Measurements from ENCODE around the gene MAD1L1. TPM values are rescaled to one million over a fixed set of nuclear protein-coding genes. Genes with fewer than 3 reads are reported as not detected.

The MAD1L1 gene
- total and polyA plus RNA-seq, 2 of the 13 experiments (the other 11 are each of a cell fraction or from before 2014, with no cell fraction given) = 17.4 to 64.7 TPM

- Histone ChIP-seq H3K27ac (ENCODE audit: extremely low read length, insufficient read depth, low read length) (no peak overlapping the region), H3K27me3 (ENCODE audit: control insufficient read depth in 1 of 2, insufficient read depth in 2 of 2, low read length in 2 of 2) (no peaks in the 10 kb centered on the region), H3K4me1 (ENCODE audit: insufficient read depth, low read length) (no peaks in the 10 kb centered on the region), H3K4me2 (ENCODE audit: low read depth, low read length) (no peak overlapping the region), H3K9ac (ENCODE audit: insufficient read depth, low read depth, low read length) (no peak overlapping the region), H2AFZ (ENCODE audit: low read length) (no peak overlapping the region), H3K36me3 (replicated peaks in 1 of 2; ENCODE audit: control insufficient read depth in 1 of 2, insufficient read depth in 2 of 2, low read length in 2 of 2) (peaks cover 1 to 7% of the 10 kb centered on the region in 2 experiments; a peak in 2 of 5 replicates), H3K4me3 (replicated peaks in 1 of 3; ENCODE audit: insufficient read depth in 1 of 3, low read depth in 2 of 3, low read length in 3 of 3) (no peak overlapping the region), H3K9me3 (ENCODE audit: low read length) (no peaks in the 10 kb centered on the region), H3K79me2 (ENCODE audit: insufficient read depth, low read length) (no peaks in the 10 kb centered on the region), H4K20me1 (ENCODE audit: insufficient read depth, low read length) (no peaks in the 10 kb centered on the region)
- FAIRE-seq = no peak
- WGBS (ENCODE audit: low lambda C conversion rate) = 99% methylated on average over 14 of the region's 22 CpGs
- DNase-seq (ENCODE audit: low spot score) = no peak
- no TSS peak for BruUV-seq (replicated peaks)
- in situ Hi-C loops (cut with HindIII; ENCODE audit: extremely low pct_ligation_motif_present, low pct_unique_long_range_greater_than_20kb) (no loop called here), intact Hi-C loops (cut with micrococcal nuclease; ENCODE audit: unreplicated experiment) (no loop called here)
- ATAC-seq = no peak
- POLR2A ChIA-PET = no interaction called here
- TF ChIP-seq HNRNPLL (IDR thresholded peaks at IDR 0.05; ENCODE audit: low read depth, low read length, poor library complexity, severe bottlenecking) = no peak
- TF ChIP-seq ZNF678 (CRISPR knock-in tag; IDR thresholded peaks at IDR 0.05) = no peak
- TF ChIP-seq ZNF687 (CRISPR knock-in tag; IDR thresholded peaks at IDR 0.05) = peak; percentile 27
- CTCF ChIA-PET (ENCODE audit: low intra/inter-chr PET ratio, low total read pairs) = no interaction called here
Measured at GRCh38 chr7:1947586-1948217, 285.0 kb downstream of the MAD1L1 start.

Measured in HepG2 (cell line).